ENCODE data around the gene ADCY10.

ADCY10 gene

DNA sequence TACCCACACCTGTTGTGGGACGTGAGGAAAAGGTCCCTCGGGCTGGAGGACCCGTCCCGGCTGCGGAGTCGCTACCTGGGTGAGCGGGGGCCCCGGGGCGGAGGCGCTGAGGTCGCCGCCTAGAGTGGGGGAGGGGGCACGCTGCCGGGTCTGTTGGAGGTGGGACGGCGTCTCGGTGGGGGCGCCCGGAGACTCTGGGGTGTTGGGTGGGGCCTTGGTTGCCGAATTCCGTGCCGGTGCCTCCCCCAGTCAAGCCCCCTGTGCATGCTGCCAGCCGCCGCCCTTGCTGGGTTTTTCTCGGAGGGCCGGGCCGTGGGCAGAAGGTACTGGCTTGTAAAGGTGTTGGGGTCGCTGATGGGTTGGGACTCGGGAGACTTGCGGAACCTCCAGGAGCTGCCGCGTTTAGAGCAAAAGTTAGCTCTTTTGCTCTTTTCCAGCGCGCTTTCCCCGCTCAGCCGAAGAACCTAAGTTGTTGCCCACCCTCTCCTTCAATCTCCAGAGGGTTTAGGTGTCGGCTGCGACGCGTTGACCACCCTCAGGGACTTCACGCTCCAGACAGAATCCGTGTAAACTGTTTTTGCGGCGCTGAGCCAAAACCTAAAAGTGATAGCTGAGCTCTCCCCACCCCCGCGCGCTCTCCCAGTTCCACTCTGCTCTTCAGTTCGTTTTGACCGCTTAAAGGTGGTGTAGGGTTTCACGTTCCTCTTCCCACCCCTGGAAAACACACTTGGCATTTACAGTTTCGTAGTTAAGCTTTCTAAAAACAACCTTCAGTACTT is 23.2 kb upstream of the ADCY10 start, which contains the start of gene MPC2:
Gene MPC2, minus strand, starts transcription at position 143 of the 779 bp plus-strand sequence. CDS start 1,231 bp downstream, outside the sequence.
- Histone ChIP-seq H3K4me2 (ENCODE audit: low read length) (peak within 1 kb of the TSS; percentile 78), H3K36me3 (ENCODE audit: insufficient read depth, low read length) (peaks cover 8% of the 10 kb centered on the region), H3K9me2 (ENCODE audit: low read depth, low read length) (no peaks in the 10 kb centered on the region), H3K27me3 (ENCODE audit: insufficient read depth, low read length) (no peaks in the 10 kb centered on the region), H3K9me3 (ENCODE audit: low read length) (no peaks in the 10 kb centered on the region), H3K4me1 (ENCODE audit: insufficient read depth, low read length, severe bottlenecking) (peaks cover 30% of the 10 kb centered on the region), H3K27ac (ENCODE audit: low read depth, low read length, poor library complexity, severe bottlenecking) (peak within 1 kb of the TSS; percentile 90), H4K20me1 (ENCODE audit: insufficient read depth, low read length) (no peaks in the 10 kb centered on the region), H3K79me2 (ENCODE audit: insufficient read depth, low read length) (peaks cover 70% of the 10 kb centered on the region), H3K9ac (ENCODE audit: low read length) (peak within 1 kb of the TSS; percentile 82), H3K4me3 (ENCODE audit: low read depth, low read length, poor library complexity, severe bottlenecking) (peak within 1 kb of the TSS; percentile 74), H3F3A (ENCODE audit: insufficient read depth, low read length) (no peaks in the 10 kb centered on the region), H2AFZ (ENCODE audit: low read length) (no peak within 1 kb of the TSS)
- no peak for TF ChIP-seq EZH2 (IDR thresholded peaks at IDR 0.05; ENCODE audit: borderline replicate concordance, low read length)
- TF ChIP-seq, protein P1, sequence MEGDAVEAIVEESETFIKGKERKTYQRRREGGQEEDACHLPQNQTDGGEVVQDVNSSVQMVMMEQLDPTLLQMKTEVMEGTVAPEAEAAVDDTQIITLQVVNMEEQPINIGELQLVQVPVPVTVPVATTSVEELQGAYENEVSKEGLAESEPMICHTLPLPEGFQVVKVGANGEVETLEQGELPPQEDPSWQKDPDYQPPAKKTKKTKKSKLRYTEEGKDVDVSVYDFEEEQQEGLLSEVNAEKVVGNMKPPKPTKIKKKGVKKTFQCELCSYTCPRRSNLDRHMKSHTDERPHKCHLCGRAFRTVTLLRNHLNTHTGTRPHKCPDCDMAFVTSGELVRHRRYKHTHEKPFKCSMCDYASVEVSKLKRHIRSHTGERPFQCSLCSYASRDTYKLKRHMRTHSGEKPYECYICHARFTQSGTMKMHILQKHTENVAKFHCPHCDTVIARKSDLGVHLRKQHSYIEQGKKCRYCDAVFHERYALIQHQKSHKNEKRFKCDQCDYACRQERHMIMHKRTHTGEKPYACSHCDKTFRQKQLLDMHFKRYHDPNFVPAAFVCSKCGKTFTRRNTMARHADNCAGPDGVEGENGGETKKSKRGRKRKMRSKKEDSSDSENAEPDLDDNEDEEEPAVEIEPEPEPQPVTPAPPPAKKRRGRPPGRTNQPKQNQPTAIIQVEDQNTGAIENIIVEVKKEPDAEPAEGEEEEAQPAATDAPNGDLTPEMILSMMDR (IDR thresholded peaks at IDR 0.05; ENCODE audit: low read length): no peak

DNA sequence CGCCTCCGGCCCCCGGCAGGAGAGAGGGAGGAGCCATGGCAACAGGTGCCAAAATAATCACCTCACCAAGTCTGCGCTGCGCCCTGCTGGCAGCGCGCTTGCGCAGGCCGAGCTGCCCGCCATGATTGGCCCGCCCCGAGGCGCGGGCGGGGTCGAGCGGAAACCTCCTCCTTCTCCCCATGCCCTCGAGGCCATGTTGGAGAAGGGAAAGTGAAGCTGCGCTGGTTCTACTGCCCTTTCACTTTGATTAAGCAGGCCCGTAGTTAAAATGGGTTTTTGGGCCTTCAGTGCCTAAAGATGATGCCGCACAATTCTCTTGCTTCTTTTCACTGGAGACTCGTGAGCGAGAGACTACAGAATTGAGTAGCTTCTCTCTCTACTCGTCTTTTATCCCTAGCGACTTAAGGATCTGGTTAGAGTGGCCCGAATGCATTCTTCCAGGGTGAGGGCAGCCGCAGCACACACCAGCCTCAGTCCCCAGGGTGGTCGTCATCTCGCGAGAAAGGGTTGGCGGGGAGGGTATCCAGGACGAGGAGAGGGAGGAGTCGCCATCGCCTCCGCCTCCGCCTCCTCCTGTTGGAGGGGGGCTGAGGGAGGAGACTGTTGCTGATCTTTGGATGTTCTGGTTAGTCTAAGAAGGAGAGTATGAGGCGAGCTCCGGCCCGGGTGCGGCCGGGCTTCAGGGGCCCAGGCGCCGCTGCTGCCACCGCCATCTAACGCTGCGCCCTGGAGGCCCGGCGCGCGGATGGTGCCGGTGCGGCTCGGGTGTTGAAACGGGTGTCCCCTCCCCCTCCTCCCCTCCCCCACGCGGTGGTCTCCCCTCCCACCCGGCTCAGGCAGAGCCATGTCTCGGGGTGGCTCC is 22.4 kb upstream of the ADCY10 start, which contains the start of gene DCAF6:
Gene DCAF6, plus strand, starts transcription at position 616 of the 862 bp plus-strand sequence. Its CDS starts 229 bp downstream, at position 845.
- Histone ChIP-seq H3K27ac (ENCODE audit: low read depth, low read length, poor library complexity, severe bottlenecking) (peak within 1 kb of the TSS; percentile 90), H4K20me1 (ENCODE audit: insufficient read depth, low read length) (no peaks in the 10 kb centered on the region), H3K4me1 (ENCODE audit: insufficient read depth, low read length, severe bottlenecking) (peaks cover 30% of the 10 kb centered on the region), H3K4me2 (ENCODE audit: low read length) (peak within 1 kb of the TSS; percentile 78), H3K4me3 (ENCODE audit: low read depth, low read length, poor library complexity, severe bottlenecking) (peak within 1 kb of the TSS; percentile 74), H2AFZ (ENCODE audit: low read length) (no peak within 1 kb of the TSS), H3K9me2 (ENCODE audit: low read depth, low read length) (no peaks in the 10 kb centered on the region), H3K9me3 (ENCODE audit: low read length) (no peaks in the 10 kb centered on the region), H3F3A (ENCODE audit: insufficient read depth, low read length) (no peaks in the 10 kb centered on the region), H3K36me3 (ENCODE audit: insufficient read depth, low read length) (no peaks in the 10 kb centered on the region), H3K79me2 (ENCODE audit: insufficient read depth, low read length) (peaks cover 62% of the 10 kb centered on the region), H3K9ac (ENCODE audit: low read length) (peak within 1 kb of the TSS; percentile 82), H3K27me3 (ENCODE audit: insufficient read depth, low read length) (no peaks in the 10 kb centered on the region)
- TF ChIP-seq, protein P1 (IDR thresholded peaks at IDR 0.05; ENCODE audit: low read length): no peak
- TF ChIP-seq EZH2 (IDR thresholded peaks at IDR 0.05; ENCODE audit: borderline replicate concordance, low read length): no peak

DNA sequence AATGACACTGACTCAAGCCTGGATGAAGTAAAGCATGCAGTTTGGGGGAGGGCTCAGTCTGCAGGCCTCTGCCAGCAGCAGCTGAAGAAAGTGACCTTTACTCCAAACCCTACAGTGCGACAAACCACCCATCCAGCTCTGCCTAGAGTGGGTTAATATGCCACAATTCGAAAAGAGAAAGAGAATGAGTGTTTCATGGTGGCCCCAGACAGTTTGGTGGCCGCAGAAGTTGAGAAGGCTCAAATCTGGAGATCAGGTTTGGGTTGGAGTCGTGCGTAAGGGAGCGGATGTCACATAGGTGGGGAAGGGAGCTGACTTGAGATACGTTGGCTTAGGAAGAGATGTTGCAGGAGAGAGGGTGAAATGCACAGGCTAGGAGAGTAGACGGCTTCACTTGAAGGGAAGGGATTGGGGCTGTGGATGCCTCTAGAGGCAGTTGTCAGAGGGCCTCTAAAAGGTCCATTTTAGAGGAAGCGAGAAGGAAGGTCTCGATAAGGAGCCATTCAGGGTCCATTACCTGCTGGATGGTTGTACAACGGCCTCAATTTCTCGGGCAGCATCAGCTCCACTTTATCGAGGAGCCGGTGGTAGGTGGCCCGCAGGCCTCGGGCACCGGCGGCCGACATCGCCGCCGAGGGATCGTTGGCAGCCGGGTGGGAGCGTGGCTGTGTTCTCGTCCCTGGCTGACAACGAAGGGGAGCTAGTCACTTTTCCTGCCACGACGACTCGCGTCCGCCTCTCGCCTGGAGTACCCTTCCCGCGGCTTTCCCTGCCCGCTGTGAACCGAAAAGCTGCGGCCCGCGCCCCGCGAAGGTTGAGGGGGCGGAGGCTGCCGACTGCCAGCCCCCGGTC is 21.5 kb upstream of the ADCY10 start:
- peak overlapping the region; percentile 67 for H3K27ac ChIP-seq (ENCODE audit: low read depth, low read length, poor library complexity, severe bottlenecking)
- H3K4me1 ChIP-seq (ENCODE audit: insufficient read depth, low read length, severe bottlenecking): peaks cover 33% of the 10 kb centered on the region

More for the DNA sequence above, 21.5 kb upstream of the ADCY10 start:
- Histone ChIP-seq H3K9ac (ENCODE audit: low read length) (peak overlapping the region; percentile 82), H3K9me3 (ENCODE audit: low read length) (no peaks in the 10 kb centered on the region), H3K27me3 (ENCODE audit: insufficient read depth, low read length) (no peaks in the 10 kb centered on the region), H3K9me2 (ENCODE audit: low read depth, low read length) (no peaks in the 10 kb centered on the region), H3K79me2 (ENCODE audit: insufficient read depth, low read length) (peaks cover 58% of the 10 kb centered on the region), H3F3A (ENCODE audit: insufficient read depth, low read length) (no peaks in the 10 kb centered on the region), H4K20me1 (ENCODE audit: insufficient read depth, low read length) (no peaks in the 10 kb centered on the region), H2AFZ (ENCODE audit: low read length) (no peak overlapping the region), H3K36me3 (ENCODE audit: insufficient read depth, low read length) (no peaks in the 10 kb centered on the region), H3K4me2 (ENCODE audit: low read length) (peak overlapping the region; percentile 78), H3K4me3 (ENCODE audit: low read depth, low read length, poor library complexity, severe bottlenecking) (peak overlapping the region; percentile 74)
- TF ChIP-seq EZH2 (IDR thresholded peaks at IDR 0.05; ENCODE audit: borderline replicate concordance, low read length): no peak
- TF ChIP-seq, protein P1 (IDR thresholded peaks at IDR 0.05; ENCODE audit: low read length): no peak

Measured in OCI-LY1 (cell line).